Glutamatergic neuron (in vitro differentiated cells): Measurements from ENCODE around the gene C1orf87. TPM values are rescaled to one million over a fixed set of nuclear protein-coding genes. Genes with fewer than 3 reads are reported as not detected.

ENCODE experiments used
- DNase-seq: peaks from one replicate; pipeline ENCODE4 v3.0.0; 2022
- H3K27ac Mint-ChIP-seq: one replicate; pipeline ENCODE4 v1.8.0; 2020; ENCODE audit warnings: mild to moderate bottlenecking, mixed read lengths, inconsistent platforms; ENCODE audit not compliant: unreplicated experiment
- H3K27me3 Mint-ChIP-seq: one replicate; pipeline ENCODE4 v1.8.0; 2020; ENCODE audit warnings: mild to moderate bottlenecking, moderate library complexity, mixed read lengths, inconsistent platforms; ENCODE audit not compliant: unreplicated experiment
- H3K36me3 Mint-ChIP-seq: one replicate; pipeline ENCODE4 v1.8.0; 2020; ENCODE audit warnings: mild to moderate bottlenecking, mixed read lengths, inconsistent platforms; ENCODE audit not compliant: unreplicated experiment
- H3K4me1 Mint-ChIP-seq: one replicate; pipeline ENCODE4 v1.8.0; 2020; ENCODE audit warnings: mild to moderate bottlenecking, low read depth, mixed read lengths, inconsistent platforms; ENCODE audit not compliant: unreplicated experiment
- H3K4me3 Mint-ChIP-seq: one replicate; pipeline ENCODE4 v1.8.0; 2020; ENCODE audit warnings: mild to moderate bottlenecking, mixed read lengths, inconsistent platforms; ENCODE audit not compliant: unreplicated experiment
- H3K9me3 Mint-ChIP-seq: one replicate; pipeline ENCODE4 v1.8.0; 2020; ENCODE audit warnings: mild to moderate bottlenecking, moderate library complexity, mixed read lengths, inconsistent platforms; ENCODE audit not compliant: unreplicated experiment
- CTCF ChIP-seq: fragments of 200-600 bp; sonication (generic); IDR thresholded peaks from one replicate; pipeline ENCODE4 v1.5.0; 2021; ENCODE audit not compliant: partially characterized antibody, unreplicated experiment
- total RNA-seq: library from RNA; stranded (reverse); fragmentation: NEBNext Ultra II Directional; extraction: Animal tissue kit (Norgen Biotek cat#: 25700); gene quantifications from one replicate; pipeline ENCODE4 v1.2.1, GENCODE V29; 2021; ENCODE audit not compliant: unreplicated experiment

The C1orf87 gene
- total RNA-seq, 1 donor from 2014 or later, result not detected

- Mint-ChIP-seq H3K4me1 (peaks cover 14% of the 10 kb centered on the region), H3K4me3 (no peak overlapping the region), H3K27me3 (no peaks in the 10 kb centered on the region), H3K9me3 (peaks cover 2% of the 10 kb centered on the region), H3K27ac (no peak overlapping the region), H3K36me3 (no peaks in the 10 kb centered on the region)
- no peak for TF ChIP-seq CTCF
- DNase-seq, result no peak
Observed at GRCh38 chr1:60088620-60089155, 15.1 kb upstream of the C1orf87 start.

GRCh38 chr1:60087681-60088080, 14.1 kb upstream of the C1orf87 start:
- Mint-ChIP-seq H3K27me3 (no peaks in the 10 kb centered on the region), H3K27ac (no peak overlapping the region), H3K36me3 (no peaks in the 10 kb centered on the region), H3K9me3 (peaks cover 2% of the 10 kb centered on the region), H3K4me3 (no peak overlapping the region), H3K4me1 (peaks cover 14% of the 10 kb centered on the region)
- no peak for DNase-seq
- TF ChIP-seq CTCF, result no peak

GRCh38 chr1:60078182-60078581, 4.6 kb upstream of the C1orf87 start:
- DNase-seq, result no peak
- no peaks in the 10 kb centered on the region for H3K9me3 Mint-ChIP-seq
- no peak for TF ChIP-seq CTCF
- no peak overlapping the region for H3K27ac Mint-ChIP-seq
- no peaks in the 10 kb centered on the region for H3K36me3 Mint-ChIP-seq
- H3K4me3 Mint-ChIP-seq, result no peak overlapping the region
- H3K27me3 Mint-ChIP-seq, result no peaks in the 10 kb centered on the region
- H3K4me1 Mint-ChIP-seq, result no peaks in the 10 kb centered on the region

GRCh38 chr1:60071296-60071695, 2.3 kb downstream of the C1orf87 start:
- H3K4me3 Mint-ChIP-seq, result no peak overlapping the region
- no peaks in the 10 kb centered on the region for H3K9me3 Mint-ChIP-seq
- no peak for TF ChIP-seq CTCF
- no peaks in the 10 kb centered on the region for H3K36me3 Mint-ChIP-seq
- no peaks in the 10 kb centered on the region for H3K27me3 Mint-ChIP-seq
- DNase-seq, result no peak
- H3K27ac Mint-ChIP-seq, result no peak overlapping the region
- H3K4me1 Mint-ChIP-seq, result no peaks in the 10 kb centered on the region

- H3K27me3 Mint-ChIP-seq, result no peaks in the 10 kb centered on the region
- no peaks in the 10 kb centered on the region for H3K9me3 Mint-ChIP-seq
- no peak overlapping the region for H3K27ac Mint-ChIP-seq
- H3K4me1 Mint-ChIP-seq, result no peaks in the 10 kb centered on the region
- TF ChIP-seq CTCF, result no peak
- no peaks in the 10 kb centered on the region for H3K36me3 Mint-ChIP-seq
- DNase-seq, result no peak
- no peak overlapping the region for H3K4me3 Mint-ChIP-seq
Observed at GRCh38 chr1:60069691-60070090, 3.9 kb downstream of the C1orf87 start.
